Activated naive CD4-positive, alpha-beta T cell treated with anti-CD3 and anti-CD28 coated beads, Interleukin-2, amount 50 U/mL, for 16 hours (primary cell): ENCODE results near the gene SLC22A16.
"Not testable (repeated sequence)": the region's sequence is repeated elsewhere in the genome, so short reads cannot be mapped to it uniquely, and the experiment has no call there.

Source experiments
- DNase-seq: peaks from one replicate; pipeline ENCODE4 v3.0.0-alpha.2; 2020

Gene SLC22A16

DNA sequence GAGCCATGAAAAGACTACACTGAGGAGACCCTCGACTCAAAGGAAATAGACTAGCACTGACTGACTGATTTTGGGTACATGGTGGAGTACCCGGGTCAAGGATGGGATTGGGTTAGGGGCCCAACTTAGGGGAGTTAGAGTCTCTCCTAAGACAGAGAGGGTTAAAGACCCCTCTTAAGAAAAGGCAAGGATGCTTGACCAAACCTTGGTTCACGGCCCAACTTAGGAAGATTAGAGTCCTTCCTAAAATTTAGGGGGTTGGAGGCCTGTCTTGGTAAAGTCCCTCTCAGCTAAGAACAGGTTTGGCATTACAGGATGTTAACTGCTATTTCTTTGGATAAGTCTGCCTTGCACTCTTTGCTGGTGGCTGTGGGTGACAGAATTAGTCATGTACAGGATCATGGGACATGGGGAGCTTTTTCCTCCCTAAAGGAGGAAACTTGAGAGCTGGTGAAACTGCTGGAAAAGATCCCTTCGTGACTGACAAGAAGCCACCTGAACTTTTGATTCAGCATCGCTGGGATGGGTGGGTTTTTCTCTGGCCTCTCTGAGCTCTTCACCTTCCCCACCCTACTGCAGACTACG, 12.3 kb upstream of the SLC22A16 start:
- no peak for DNase-seq

DNA sequence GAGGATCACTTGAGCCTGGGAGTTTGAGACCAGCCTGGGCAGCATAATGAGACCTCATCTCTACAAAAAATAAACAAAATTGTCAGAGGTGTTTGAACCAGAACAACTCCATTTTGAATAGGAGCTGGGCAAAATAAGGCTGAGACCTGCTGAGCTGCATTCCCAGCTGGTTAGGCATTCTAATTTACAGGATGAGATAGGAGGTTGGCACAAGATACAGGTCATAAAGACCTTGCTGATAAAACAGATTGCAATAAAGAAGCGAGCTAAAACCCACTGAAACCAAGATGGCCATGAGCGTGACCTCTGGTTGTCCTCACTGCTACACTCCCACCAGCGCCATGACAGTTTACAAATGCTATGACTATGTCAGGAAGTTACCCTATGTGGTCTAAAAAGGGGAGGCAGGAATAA, 11.6 kb upstream of the SLC22A16 start:
- not testable (repeated sequence) for DNase-seq

DNA sequence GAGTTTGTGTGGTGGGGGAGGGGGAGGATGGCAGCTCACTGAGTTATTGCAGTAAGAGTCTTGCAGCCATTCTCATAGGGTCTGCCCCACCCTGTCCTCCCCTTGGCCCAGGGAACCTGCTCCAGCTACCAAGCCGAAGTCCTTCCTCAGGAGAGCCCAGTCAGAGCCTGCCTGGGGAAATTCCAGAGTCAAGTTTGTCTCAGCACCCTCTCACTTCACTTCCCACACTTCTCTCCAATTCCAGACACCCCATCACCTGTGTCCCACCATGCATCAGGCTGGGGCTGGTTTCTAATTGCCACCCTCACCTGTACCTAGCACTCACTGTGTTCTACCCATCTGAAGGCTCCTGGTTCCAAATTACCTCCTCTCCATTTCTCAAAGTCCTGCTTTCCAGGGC, 10.3 kb upstream of the SLC22A16 start:
- DNase-seq, result no peak

DNA sequence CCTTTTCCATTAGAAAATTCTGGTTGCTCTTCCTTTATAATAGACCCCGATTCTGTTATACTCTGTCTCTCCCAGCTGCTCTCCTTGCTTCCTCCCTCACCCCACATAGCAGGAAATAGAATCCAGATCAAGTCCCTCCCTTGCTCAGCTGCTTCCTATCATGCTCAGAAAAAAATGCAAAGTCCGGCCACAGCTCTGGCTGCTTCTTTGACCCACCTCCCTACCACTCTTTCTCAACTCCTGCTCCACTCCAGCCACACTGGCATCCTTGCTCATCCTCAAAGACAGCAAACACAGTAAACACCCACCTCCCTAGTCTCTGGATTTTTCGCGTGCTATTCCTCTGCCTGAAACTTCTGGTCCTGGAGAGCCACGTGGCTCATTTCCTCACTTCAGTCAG, 9.1 kb upstream of the SLC22A16 start:
- DNase-seq, result no peak

DNA sequence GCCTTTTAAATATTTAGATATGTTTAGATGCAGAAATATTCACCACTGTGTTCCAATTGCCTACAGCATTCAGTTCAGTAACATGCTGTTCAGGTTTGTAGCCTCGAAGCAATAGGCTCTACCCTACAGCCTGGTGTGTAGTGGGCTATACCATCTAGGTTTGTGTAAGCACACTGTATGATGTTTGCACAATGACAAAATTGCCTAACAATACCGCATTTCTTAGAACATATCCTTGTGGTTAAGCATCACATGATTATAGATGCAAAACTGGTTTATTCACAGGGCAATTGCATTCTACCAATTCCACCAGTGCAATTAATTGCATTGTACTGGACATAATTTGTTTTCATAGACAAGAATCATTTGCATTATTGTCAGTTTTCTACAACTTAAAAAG, 7.9 kb upstream of the SLC22A16 start:
- DNase-seq, result no peak

DNA sequence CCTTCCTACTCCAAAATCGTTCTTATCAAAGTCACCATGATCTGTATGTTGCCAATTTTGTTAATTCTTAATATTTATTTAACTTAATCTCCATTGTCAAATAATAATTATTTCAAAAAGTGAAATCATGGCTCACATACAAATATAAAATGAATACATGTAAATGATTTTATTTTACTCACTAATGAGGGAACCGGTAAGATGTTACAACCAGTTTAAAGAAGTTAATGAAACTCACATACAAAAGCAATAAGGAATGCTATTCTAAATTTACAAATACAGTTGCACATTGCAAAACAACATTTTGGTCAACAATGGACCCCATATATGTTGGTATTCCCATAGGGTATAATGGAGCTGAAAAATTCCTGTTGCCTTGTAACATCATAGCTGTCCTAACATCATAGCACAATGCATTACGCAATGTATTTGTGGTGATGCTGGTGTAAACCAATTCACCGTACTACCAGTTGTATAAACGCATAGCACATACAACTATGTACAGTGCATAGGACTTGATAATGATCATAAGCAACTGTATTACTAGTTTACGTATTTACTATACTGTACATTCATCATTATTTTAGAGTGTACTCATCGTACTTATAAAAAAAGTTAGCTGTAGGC, 6.5 kb upstream of the SLC22A16 start:
- no peak for DNase-seq

DNA sequence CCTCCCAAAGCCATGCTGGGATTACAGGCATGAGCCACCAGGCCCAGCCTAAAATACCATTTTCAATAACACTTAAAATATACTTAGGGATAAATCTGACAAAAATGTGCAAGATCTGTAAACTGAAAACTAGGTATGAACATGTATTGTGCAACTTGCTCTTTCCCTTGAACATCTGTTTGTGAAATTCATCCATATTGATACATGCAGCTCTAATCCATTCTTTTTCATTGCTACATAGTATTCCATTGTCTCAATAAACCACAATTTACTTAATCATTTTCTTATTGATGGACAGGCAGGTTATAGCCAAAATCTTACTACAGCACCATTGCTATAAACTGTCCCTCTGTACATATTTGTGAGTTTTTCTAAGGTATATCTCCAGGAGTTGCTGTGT, 4.7 kb upstream of the SLC22A16 start:
- no peak for DNase-seq

DNA sequence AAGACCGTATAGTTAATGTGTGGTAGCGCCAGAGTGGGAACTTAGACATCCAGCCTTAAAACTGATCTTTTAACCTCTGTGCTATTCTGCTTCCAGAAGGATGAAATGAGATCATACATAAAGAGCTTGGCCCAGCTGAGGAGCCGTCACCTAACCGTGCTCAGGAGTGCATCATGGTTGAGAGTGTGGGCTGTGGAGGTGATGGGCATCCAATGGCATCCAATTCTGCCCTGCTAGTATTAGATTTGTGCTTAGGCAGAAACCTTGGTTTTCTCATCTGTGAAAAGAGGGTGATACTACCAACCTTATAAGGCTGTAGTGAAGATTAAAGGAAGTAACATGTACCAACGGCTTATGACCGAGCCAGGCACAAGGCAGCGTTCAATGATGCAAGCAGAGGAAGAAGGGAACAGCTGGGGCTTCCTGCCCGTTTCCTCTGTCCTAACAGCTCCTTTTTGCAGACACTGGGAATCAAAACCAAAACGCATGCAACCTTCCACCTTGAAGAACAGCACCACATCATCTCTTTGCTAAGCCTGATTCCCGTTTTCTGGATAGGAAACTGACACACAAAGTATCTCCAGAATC, 1.3 kb downstream of the SLC22A16 start:
- no peak for DNase-seq

DNA sequence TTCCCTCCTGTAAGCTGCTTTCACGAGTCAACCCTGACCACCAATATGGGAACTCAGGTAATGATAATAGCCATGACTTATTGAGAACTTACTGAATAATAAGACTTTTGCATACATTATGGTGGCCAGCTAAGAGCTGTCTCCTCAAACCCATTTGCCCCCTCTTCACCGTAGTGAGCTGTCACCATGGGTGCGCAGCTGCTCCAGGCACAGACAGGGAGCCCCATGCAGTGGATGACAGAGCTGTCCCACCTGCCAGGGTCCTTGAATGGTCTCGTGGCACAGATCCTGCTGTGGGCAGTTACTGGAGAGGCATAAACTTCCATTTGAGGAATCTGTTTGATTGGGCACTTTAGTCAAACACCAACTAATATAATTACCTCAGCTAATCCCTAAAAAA, 1.9 kb downstream of the SLC22A16 start:
- no peak for DNase-seq

DNA sequence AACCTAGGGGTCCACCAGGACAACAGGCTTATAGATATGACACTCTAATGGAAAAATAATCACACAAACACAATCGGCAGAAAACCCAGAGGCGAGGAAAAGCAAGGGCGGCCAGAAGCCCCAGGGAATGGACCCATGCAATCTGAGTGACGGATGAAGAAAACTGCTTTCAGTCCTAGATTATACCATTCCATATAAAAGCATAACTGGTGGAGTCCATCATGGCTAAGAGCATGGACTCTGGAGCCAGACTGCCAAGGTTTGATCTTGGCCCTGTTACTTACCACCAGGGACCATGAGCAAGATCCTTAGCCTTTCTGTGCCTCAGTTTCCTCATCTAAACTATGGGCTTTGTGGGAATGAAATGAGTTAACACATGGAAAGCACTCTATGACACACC, 3.7 kb downstream of the SLC22A16 start:
- no peak for DNase-seq

DNA sequence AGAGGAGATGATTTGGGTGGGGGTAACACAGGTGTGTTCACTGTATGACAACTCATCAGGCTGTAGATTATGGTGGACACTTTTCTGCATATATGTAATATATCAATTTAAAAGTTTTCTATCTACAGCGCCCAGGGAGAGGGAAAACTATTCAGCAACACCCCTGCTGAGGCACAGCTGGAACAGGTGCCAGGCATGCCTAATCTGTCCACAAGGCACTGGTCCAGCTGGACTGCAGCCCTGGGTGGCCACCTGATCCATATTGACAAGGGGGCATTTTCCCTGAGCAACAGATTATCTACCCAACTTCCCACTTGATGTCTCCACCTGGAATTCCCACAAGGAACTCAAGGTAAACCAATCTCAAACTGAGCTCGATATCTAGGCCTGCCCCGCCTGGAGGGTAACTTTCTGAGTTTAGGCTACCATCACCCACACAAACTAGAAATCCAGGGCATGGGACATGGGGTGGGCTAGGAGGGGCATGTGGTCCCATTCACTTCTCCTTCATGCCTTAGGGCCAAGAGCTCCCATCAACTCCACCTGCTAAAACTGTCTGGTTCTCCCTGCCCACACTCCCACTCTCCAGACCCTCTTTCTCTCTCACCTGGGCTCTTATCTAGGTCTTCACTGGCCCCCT, 4.6 kb downstream of the SLC22A16 start:
- no peak for DNase-seq

DNA sequence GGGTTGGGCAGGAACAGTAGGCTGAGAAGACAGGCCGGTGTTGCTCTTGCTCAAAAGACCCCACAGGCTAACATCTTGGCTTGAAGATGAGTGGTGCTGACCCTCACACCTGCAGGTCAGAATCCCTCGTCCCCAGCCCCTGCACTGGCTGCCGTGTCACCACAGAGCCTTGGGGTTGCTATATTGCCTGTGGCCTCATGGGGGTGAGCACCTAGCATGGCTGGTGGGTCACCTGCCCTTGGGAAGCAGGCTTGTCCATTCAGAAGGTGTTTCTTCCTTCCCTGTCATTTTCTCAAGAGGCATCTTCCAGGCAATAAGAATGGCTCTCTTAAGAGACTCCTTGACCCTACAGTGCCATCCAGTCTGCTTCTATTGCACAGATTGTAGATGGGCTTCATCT, 7.7 kb downstream of the SLC22A16 start:
- no peak for DNase-seq

DNA sequence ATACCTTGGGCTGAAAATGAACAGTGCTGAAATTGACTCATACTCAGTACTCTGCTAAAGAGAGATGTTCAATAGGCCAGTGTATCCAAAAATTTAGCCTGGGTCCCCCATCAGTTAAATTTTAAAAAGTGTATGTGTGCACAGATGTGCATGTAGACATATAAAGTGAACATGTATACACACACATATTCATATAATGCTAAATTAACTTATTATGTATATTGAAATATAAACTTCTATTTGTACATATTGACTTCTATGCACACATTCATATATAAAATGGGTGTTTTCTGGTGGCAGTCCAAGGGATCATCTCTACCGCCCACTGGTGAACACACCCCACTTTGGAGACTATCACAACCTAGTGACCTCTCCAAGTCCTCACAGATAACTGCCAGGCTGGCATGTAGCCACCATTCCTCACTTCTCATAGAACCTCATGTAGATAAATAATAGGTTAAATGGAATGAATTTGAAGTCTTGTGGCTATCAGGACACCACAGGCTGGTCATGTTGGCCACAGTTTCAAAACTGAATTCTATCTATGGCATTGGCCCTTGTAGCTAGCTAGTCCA, 8.8 kb downstream of the SLC22A16 start:
- DNase-seq, result no peak

DNA sequence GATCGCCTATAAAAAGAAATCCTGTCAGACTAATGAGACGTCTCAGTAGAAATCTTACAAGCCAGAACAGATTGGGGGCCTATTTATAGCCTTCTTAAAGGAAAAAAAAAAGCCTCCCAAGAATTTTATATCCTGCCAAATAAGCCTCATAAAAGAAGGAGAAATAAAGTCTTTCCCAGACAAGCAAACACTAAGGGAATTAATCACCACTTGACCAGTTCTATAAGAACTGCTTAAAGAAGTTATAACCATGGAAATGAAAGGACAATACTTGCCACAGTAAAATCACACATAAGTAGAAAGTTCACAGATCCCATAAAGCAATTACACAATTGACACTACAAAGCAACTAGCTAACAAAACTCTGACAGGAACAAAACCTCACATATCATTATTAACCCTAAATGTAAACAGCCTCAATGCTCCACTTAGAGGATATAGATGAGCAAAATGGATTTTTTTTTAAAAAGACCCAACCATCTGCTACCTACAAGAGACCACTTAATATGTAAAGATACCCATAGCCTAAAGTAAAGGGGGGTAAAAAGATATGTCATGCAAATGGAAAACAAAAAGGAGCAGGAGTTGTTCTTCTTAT, 13.4 kb downstream of the SLC22A16 start:
- DNase-seq, result no peak

DNA sequence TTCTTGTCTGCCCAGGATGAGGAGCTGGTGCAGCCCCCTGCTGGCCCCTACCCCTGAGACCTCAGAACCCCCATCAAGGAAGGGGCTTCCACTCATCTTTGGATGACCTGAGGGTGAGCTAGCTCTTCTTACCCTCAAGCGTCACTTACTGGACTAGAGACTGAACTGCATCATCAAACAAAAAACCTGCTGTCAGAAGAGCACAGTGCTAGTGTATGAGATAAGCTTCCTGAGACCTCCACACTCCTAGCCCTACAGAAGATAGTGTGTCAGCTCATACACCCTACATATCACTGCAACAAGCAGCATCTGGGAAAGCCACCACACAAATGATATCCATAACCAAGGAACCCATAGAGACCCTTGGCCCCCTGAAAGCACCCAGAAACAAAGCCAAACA, 15.0 kb downstream of the SLC22A16 start:
- DNase-seq, result no peak

DNA sequence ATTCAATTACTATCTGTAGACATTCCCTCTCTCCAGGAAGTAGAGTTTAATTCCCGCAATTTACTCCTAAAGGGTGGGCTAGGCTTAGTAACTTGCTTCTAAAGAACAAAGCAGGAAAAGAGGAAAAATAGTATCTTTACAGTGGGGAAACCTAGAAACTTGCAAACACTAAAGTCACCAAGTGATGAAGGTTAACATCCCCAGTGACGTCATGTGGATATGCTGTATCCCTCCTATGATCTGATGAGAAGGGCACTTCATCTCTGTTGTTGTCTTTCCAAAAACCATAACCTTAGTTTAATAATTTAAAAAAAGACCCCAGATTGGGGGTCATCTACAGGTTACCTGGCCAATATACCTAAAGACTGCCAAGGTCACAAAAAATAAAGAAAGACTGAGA, 17.3 kb downstream of the SLC22A16 start:
- DNase-seq, result no peak

DNA sequence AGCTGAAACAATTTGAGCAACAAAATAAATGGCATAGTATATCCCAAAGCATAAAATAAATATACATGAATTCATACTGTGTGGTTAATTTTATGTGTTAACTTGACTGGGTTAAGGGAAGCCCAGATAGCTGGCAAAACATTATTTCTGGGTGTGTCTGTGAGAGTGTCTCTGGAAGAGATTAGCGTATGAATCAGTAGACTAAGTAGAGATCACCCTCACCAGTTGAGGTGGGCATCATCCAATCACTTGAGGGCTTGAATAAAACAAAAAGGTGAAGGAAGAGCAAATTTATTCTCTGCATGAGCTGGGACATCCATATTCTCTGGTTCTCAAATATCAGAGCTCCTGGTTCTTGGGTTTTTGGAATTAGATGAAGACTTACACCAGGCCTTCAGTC, 17.9 kb downstream of the SLC22A16 start:
- DNase-seq, result no peak

DNA sequence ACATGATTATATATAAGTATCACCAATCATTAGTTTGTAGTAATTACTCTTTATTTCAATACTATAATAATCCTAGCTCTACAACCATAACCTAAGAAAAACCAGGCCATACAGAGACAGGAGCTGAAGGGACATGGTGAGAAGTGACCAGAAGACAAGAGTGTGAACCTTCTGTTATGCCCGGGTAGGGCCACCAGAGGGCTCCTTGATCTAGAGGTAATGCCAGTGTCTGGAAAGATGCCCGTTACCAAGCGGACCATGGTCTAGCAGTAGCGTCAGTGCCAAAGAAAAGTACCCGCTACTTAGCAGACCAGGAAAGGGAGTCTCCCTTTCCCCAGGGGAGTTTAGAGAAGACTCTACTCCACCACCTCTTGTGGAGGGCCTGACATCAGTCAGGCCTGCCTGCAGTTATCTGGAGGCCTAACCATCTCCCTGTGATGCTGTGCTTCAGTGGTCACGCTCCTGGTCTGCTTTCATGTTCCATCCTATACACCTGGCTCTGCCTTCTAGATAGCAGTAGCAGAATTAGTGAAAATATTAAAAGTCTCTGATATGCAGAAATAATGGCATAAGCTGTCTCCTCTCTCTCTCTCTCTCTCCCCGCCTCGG, 18.7 kb downstream of the SLC22A16 start:
- DNase-seq, result not testable (repeated sequence)

DNA sequence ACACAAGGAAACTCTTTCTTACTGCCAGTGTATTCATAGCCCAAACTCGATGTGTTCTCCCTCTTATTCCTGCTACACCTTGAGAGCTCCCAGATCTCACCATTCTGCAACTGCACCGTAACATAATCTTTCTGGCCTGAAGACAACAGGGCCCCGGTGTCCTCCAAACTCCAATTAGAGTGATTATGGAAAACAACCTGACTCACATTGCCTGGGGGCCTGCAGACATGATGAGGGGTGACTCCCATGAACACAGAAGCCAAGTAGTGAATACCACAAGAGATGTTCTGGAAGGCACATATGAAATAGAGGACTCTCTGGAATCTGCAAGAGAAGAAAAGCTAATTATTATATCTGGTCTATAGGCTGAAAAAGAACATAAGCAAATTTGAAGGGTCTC, 19.7 kb downstream of the SLC22A16 start:
- DNase-seq, result no peak

DNA sequence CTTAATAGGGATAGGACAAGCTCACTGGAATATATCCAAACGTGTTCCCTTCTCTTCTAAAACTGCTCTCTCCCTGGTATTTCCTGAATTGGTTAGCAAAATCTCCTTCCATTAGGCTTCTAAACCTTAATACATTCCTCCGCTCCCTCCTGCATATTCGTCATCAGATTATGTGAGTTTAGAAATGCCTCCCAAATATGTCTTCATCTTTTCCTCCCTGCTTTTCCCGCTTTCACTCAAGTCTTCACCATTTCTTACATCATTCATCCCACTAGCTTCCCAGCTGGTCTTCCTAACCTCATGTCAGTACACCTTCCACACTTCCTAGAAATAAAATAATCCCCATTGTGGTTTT, 26.9 kb downstream of the SLC22A16 start:
- DNase-seq, result no peak

DNA sequence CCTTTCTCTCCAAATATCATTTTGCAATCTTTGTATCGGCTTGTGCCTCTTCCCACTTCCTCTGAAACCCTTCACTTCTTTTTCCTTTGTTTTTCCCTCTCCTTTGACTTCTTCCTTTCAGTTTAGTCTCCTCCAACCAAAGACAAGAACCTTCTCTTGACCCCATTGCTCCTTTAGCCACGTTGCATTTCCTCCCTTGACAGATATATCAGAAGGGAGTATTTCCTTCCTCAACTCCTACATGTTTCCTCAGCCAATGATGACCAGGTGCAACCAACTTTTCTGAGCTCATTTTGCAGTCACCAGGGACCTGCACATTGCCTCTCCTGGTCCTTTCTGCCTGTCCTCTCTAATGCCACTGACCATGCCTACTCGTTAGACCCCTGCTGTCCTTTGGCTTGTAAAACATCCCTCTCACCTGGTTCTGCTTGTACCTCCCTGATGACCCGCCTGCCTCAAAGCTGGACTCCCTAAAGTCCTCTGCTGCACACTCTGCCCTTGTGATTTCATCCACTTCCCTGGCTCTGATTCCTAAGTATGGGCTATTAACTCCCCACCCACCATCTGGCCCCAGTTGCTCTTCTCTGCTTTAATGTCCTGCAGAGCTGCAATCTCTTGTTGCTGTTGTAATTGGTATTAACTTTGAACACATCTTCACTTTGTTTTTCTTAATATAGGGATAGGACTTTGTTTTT, 27.4 kb downstream of the SLC22A16 start:
- no peak for DNase-seq

DNA sequence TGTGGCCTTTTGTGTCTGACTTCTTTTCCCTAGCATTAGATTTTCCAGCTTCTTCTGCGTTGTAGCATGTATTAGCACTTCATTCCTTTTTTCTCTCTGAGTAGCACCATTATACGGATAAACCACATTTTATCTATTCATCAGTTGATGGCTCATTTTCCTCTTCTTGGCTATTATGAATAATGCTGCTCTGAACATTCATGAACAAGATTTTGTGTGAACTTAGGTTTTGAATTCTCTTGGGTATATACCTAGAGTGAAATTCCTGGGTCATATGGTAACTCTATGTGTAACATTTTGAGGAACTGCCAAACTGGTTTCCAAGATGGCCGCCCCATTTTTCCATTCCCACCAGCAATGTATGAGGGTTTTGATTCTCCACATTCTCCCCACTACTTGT, 28.7 kb downstream of the SLC22A16 start:
- DNase-seq, result no peak

DNA sequence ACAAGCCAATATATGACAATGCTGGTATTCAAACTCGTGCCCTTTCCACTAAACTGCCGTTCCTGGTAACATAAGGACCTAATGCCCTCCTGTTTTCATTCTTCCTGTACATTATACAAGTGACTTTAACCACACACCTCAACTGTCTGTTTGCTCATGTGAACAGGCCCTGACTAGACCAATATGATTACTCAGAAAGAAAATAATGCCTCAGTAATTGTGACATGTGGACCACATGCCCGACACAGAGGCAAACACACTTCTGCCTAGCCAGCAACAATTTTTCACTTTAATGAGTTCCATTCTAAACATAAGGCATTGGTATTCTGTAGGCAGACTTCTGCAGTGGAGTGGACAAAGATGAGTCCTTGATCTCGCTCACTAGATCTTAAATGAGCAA, 30.0 kb downstream of the SLC22A16 start:
- DNase-seq, result no peak
